Suppressor macrophage treated with lipopolysaccharide for 4 hours (primary cell): ENCODE data around the gene FGD6.
A peak's percentile ranks its signal among the peaks of the same experiment; 100 is the strongest.
"Not testable (repeated sequence)": the region's sequence is repeated elsewhere in the genome, so short reads cannot be mapped to it uniquely, and the experiment has no call there.

Experiments
- DNase-seq: peaks from one replicate; pipeline ENCODE4 v3.0.0-alpha.2; 2020

Gene FGD6

GRCh38 chr12:95217377-95218149 is at the start of gene FGD6, which contains the start of gene VEZT:
FGD6 (minus strand) TSS chr12:95217467; CDS start chr12:95217240, 227 bp downstream.
VEZT (plus strand) TSS chr12:95217807; CDS start chr12:95217851, 44 bp downstream.
- peak; percentile 99 for DNase-seq

DNA sequence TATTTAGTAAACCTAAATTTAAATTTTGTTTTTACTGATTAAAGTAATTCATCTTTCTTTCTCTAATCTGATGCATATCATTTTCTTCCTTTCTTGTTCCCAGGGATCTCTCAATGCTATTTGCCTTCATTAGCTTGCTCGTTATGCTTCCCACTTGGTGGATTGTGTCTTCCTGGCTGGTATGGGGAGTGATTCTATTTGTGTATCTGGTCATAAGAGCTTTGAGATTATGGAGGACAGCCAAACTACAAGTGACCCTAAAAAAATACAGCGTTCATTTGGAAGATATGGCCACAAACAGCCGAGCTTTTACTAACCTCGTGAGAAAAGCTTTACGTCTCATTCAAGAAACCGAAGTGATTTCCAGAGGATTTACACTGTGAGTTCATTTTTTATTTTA is 49.0 kb upstream of the FGD6 start:
- DNase-seq = no peak

DNA sequence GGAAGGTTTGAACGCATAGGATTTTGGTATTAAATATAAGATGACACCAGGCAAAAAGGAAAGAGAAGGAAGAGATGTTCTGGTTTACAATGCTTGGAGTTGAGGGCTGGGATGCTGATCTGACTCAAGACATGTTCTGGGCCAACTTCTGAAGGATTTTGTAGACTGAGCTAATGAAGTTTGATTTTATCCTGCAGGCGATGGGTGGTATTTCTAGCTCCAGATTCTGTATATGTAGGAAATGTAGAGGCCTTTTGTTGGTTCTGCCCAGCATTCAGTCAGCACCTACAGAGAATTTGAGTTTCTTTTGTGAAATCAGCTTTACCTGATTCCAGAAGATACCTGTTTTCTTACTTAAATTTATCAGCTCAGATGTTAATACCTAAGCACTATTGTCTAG is 48.5 kb upstream of the FGD6 start:
- DNase-seq = no peak

DNA sequence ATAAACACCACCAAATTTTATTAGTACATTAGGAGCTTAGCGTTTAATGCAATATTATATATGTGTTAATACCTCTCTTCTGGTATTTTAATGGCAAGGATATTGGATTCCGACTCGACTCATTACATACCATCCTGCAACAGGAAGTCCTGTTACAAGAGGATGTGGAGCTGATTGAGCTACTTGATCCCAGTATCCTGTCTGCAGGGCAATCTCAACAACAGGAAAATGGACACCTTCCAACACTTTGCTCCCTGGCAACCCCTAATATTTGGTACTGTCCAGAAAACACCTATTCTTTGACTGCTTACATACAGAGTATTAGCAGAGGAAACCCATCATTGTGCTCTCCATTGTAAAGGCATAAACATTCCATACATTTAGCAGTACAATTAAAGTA is 45.5 kb upstream of the FGD6 start:
- no peak for DNase-seq

DNA sequence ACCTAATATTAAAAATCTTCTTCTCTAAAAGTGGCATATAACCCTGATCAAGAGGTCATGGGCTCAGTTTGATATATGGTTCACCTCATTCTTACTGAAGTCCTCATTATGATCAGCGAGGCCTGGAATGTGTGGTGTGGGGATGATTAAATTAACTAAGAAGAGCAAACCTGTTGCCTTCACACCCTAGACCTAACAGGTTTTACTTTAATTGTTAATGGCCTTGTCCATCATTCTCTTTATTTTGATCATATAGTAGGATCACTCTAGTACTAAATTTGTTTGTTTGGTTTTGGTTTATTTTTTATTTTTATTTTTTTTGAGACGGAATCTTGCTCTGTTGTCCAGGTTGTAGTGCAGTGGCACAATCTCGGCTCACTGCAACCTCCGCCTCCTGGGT is 43.8 kb upstream of the FGD6 start:
- no peak for DNase-seq

GRCh38 chr12:95259368-95259767 is 42.1 kb upstream of the FGD6 start:
- DNase-seq = no peak

DNA sequence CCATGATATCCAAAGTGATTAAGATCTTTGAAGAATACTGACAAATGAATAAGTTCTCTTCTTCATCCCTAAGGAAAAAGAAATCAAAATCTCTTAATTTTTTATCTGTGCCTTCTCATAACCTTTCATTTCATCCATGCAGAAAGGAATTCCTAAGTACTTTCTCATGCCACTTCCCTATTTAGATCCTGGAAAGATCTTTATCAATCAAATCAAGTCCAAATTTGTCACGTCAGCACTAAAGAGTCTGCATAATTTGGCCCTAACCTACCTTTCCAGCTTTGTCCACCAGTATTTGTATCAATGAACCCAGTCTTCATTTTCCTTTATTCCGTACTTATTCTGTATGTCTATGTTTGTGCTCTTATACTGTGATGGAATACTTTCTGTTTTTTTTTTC is 41.5 kb upstream of the FGD6 start:
- no peak for DNase-seq

DNA sequence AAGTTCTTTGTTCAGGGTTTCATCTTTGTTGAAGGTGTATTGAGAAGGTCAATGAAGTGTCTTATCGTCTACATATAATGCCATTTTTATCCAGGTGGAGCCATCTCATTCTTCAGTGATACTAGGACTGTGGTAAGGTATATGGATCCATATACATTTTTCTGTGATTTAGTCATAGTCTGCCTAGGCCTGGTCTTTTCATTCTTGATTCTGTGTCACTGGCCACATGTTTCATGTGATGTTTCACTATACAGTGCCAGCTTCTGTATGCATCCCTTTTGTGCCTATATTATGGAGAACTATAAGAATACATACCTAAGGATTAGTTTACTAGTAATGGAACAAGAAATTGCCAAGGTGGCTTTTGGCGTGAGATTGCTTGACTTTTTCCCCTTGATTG is 40.9 kb upstream of the FGD6 start:
- DNase-seq = no peak

DNA sequence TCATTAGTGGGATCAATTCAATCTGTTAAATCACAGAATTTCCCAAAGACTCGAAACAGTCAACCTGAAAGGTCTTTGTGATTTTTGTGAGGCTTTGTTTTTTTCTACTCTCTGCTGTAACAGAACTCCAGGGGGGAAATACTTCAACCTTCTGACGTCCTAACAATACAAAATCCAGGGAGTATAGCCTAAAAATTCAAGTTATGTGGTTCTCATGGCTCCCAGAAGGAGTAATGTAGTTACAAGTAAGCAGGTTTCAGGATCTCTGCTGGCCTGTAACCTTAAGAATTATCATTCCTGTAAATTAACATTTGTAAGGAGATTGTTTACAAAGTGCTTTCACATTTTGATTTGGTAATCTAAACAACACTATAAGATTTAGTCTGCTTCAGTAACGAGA is 40.3 kb upstream of the FGD6 start:
- DNase-seq = no peak

DNA sequence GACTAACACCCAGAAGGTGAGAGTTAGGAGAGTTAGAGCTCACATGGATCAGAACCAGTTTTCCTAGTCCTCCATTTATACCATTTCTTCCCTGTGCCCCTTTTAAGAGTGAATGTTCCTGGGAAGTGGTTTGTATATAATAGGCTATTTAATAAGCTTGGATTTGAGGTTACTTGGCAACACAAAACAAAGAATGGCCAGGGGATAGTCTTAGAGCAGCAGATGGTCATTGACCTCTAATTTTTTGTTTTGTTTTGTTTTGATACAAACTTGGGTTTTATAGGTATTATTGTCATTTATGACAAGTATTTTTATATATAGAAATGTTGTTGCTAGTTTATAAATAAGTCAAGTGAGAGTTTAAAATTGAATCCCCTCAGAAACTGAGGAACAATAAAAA is 36.1 kb upstream of the FGD6 start:
- no peak for DNase-seq

GRCh38 chr12:95248604-95249360 is 31.5 kb upstream of the FGD6 start:
- DNase-seq = no peak

DNA sequence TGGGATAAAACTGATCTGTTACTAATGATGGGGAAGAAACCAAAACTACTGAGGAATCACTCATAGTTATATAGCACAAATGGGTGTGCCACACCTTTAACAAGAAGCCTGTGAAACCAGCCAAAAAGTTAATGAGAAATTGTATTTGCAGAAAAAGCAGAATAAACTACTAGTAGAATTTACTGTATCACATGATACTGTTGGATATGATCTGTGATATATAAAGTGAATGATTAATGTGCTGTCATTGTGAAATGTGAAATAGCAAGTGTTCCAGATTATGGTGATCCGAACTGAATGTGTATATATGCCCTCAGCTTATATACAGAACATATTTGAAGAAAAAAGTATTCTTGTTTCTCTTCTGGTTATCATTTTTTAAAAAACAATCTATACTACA is 30.8 kb upstream of the FGD6 start:
- no peak for DNase-seq

DNA sequence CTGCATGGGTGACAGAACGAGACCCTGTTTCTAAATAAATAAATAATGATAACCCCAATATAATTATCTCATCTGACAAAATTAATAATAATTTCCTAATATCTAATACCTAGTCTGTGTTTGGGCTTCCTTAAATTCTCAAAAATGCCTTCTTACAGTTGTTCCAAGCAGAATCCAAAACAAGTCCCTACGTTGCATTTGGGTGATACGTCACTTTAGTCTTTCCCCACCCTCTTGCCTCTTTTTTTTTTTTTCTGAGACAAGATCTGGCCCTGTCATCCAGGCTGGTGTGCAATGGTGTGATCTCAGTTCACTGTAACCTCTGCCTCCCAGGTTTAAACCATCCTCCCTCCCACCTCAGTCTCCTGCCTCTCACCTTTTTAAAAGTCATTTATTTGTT is 27.1 kb upstream of the FGD6 start:
- DNase-seq = no peak

- no peak for DNase-seq
Measured at GRCh38 chr12:95243497-95244183, 26.4 kb upstream of the FGD6 start.

- DNase-seq = no peak
Measured at GRCh38 chr12:95241761-95242506, 24.7 kb upstream of the FGD6 start.

GRCh38 chr12:95241138-95241537 is 23.9 kb upstream of the FGD6 start:
- DNase-seq = not testable (repeated sequence)

GRCh38 chr12:95240556-95240955 is 23.3 kb upstream of the FGD6 start:
- no peak for DNase-seq

- DNase-seq = not testable (repeated sequence)
Measured at GRCh38 chr12:95239835-95240234, 22.6 kb upstream of the FGD6 start.

DNA sequence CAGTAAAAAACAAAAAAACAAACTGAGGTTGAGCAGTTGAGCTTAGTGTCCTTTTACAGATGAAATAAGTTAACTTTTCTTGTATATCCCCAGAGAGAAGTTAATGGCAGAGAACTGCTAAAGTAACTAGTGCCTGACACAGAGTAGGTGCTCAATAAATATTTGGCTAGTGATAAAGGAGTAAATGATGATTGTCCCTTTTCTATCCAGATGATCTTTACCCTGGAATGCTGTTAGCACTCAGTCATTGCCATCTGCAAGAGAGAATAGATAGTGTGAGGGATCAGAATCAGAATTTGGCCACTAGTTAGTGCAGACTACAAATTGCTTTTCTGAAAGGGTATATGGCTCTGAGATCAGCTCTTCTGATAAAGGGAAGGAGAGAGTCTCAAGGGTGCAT is 21.9 kb upstream of the FGD6 start:
- DNase-seq = no peak

DNA sequence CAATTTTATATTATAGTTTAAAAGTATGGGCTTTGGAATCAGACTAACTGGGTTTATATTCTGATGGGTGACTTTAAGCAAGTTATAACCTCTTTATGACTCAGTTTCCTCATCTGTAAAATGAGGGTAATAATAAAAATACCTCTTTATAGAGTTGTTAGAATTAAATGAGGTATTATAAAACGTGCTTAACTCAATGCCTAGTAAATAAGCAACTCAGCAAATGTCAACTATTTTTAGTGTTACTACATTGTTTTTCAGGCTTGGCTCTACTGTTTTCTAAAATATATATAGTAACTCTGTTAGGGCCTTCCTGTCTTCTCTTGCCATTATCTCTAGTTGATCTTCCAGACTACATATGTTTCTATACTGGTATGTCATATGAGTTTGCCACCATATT is 20.9 kb upstream of the FGD6 start:
- DNase-seq = no peak

DNA sequence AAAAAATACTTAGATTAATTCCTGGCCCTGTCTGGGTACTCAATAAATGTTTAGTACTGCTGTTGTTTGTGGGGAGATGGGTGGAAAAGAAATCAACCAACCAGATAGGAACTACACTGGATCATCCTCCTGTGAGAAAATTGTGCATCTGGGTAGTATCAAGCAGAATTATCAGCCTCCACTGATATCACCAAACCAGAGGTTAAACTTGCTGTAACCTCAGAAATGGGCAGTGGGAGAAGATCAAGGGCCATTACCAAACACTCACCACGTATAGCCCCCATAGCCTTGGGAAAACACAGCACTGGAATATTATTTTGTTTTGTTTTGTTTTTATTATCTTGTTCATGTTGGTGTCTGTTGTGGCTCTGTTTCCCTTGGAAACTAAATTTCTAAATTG is 20.0 kb upstream of the FGD6 start:
- DNase-seq = no peak

GRCh38 chr12:95235621-95236020 is 18.4 kb upstream of the FGD6 start:
- DNase-seq = not testable (repeated sequence)

- not testable (repeated sequence) for DNase-seq
Measured at GRCh38 chr12:95234187-95234586, 16.9 kb upstream of the FGD6 start.
